ENCODE results near the gene ASTE1.

Gene ASTE1

DNA sequence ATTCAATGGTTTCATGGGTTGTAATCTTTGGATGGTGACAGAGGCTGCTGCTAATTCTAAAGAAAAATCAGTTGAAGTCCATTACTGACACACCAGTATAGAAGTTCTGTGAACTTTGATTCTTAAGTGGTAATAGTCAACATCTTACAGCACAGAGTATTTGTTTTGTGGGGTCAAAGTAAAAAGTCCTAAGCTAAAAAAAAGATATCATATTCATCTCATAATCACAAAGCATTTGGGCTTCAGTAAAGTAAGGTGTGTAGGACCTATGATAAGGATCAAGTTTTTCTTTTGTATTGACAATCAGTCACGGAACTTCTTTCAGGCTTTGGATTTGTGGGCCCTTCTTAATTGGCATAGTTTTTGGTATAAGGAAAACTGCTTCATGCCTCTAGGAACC, 1.1 kb downstream of the ASTE1 start:
- Histone ChIP-seq H2BK15ac (replicated peaks; ENCODE audit: low read depth) (no peak overlapping the region), H2BK120ac (ENCODE audit: low read depth, low read length) (no peak overlapping the region), H3K4me3 (ENCODE audit: low read length) (no peak overlapping the region), H3K4ac (ENCODE audit: low read depth, low read length) (no peak overlapping the region), H4K5ac (ENCODE audit: low read length) (no peak overlapping the region), H3K9ac (ENCODE audit: low read length) (no peak overlapping the region), H2BK5ac (ENCODE audit: low read length) (no peak overlapping the region), H4K8ac (ENCODE audit: low read depth, low read length) (no peak overlapping the region), H3K27ac (ENCODE audit: low read depth, low read length) (no peak overlapping the region), H3K79me2 (ENCODE audit: control insufficient read depth, insufficient read depth, low read length) (no peaks in the 10 kb centered on the region), H3K36me3 (ENCODE audit: control insufficient read depth, insufficient read depth, low read length) (no peaks in the 10 kb centered on the region), H3K4me2 (ENCODE audit: low read length) (no peak overlapping the region), H3K27me3 (ENCODE audit: insufficient read depth, low read length, poor library complexity) (no peaks in the 10 kb centered on the region), H2AK5ac (ENCODE audit: low read length) (no peak overlapping the region), H3K4me1 (ENCODE audit: control insufficient read depth, low read depth, low read length) (no peaks in the 10 kb centered on the region), H3K18ac (ENCODE audit: low read length) (no peak overlapping the region), H3K79me1 (ENCODE audit: low read length) (peaks cover 2% of the 10 kb centered on the region), H3K56ac (ENCODE audit: low read length) (no peak overlapping the region), H3K23ac (ENCODE audit: low read length) (no peak overlapping the region)
- WGBS (ENCODE audit: extremely low coverage, insufficient coverage, low lambda C conversion rate): no CpG with 5 or more reads among the region's 1 CpG
- DNase-seq: no peak

DNA sequence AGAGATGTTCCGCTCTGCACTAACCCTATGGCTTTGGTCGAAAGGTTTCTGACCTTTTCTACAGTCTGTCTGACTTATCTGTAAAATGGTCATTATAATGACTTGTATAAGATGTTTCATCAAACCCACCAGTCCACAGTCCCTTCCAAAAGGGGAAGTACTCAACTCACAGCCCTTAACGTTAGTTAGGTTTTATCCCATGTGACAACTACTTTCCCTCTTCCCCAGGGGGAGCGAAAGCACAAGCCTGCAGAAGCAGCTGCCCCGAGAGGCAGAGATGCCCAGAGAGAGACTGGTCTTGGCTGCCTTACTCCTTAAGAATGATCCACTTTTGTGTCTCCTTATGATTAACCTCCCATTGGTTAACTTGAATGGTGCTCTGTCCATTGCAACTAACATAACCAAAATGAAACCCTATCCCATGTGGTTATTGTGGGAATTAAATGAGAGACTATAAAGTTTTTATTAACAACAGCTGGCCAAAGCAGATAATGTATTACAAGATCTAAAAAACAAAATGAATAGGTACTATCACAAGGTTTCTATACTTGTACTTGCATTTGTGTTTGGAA, 6.4 kb downstream of the ASTE1 start:
- peaks cover 2% of the 10 kb centered on the region for H3K79me1 ChIP-seq (ENCODE audit: low read length)
- no peaks in the 10 kb centered on the region for H3K4me1 ChIP-seq (ENCODE audit: control insufficient read depth, low read depth, low read length)
- no peak overlapping the region for H4K5ac ChIP-seq (ENCODE audit: low read length)
- H3K56ac ChIP-seq (ENCODE audit: low read length): no peak overlapping the region
- no peak overlapping the region for H3K27ac ChIP-seq (ENCODE audit: low read depth, low read length)
- DNase-seq: peak; percentile 31
- H3K4ac ChIP-seq (ENCODE audit: low read depth, low read length): no peak overlapping the region
- WGBS (ENCODE audit: extremely low coverage, insufficient coverage, low lambda C conversion rate): no CpG with 5 or more reads among the region's 5 CpGs
- no peak overlapping the region for H2AK5ac ChIP-seq (ENCODE audit: low read length)
- H4K8ac ChIP-seq (ENCODE audit: low read depth, low read length): no peak overlapping the region
- no peaks in the 10 kb centered on the region for H3K79me2 ChIP-seq (ENCODE audit: control insufficient read depth, insufficient read depth, low read length)
- H3K23ac ChIP-seq (ENCODE audit: low read length): no peak overlapping the region
- peaks cover under 1% of the 10 kb centered on the region for H3K36me3 ChIP-seq (ENCODE audit: control insufficient read depth, insufficient read depth, low read length)
- no peak overlapping the region for H3K4me2 ChIP-seq (ENCODE audit: low read length)
- no peak overlapping the region for H2BK120ac ChIP-seq (ENCODE audit: low read depth, low read length)
- H3K9ac ChIP-seq (ENCODE audit: low read length): no peak overlapping the region
- H2BK5ac ChIP-seq (ENCODE audit: low read length): no peak overlapping the region
- H2BK15ac ChIP-seq (replicated peaks; ENCODE audit: low read depth): no peak overlapping the region
- H3K18ac ChIP-seq (ENCODE audit: low read length): no peak overlapping the region
- H3K27me3 ChIP-seq (ENCODE audit: insufficient read depth, low read length, poor library complexity): no peaks in the 10 kb centered on the region
- H3K4me3 ChIP-seq (ENCODE audit: low read length): no peak overlapping the region

DNA sequence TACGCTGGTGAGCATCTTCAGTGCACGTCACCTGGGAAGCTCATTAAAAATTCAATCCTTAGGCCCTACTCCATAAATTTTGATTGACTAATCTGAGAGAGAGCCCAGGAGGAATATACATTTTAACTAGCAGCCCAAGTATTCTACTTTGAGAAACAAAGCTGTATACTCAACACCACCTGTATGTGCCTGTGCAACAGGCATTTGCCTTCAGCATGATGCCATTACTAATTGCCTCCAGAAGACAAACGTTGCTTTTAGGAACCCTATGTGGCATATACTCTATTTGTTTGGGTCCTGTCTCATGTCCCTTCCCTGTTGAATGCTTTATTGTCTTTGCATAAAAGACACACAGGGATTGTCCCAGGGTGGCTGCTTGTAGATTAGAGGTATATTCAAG, 7.7 kb downstream of the ASTE1 start:
- Histone ChIP-seq H3K56ac (ENCODE audit: low read length) (no peak overlapping the region), H2BK120ac (ENCODE audit: low read depth, low read length) (no peak overlapping the region), H2AK5ac (ENCODE audit: low read length) (no peak overlapping the region), H3K23ac (ENCODE audit: low read length) (no peak overlapping the region), H3K4me1 (ENCODE audit: control insufficient read depth, low read depth, low read length) (no peaks in the 10 kb centered on the region), H3K79me1 (ENCODE audit: low read length) (peaks cover 2% of the 10 kb centered on the region), H4K5ac (ENCODE audit: low read length) (no peak overlapping the region), H3K4me2 (ENCODE audit: low read length) (no peak overlapping the region), H4K8ac (ENCODE audit: low read depth, low read length) (no peak overlapping the region), H3K27ac (ENCODE audit: low read depth, low read length) (no peak overlapping the region), H3K4me3 (ENCODE audit: low read length) (no peak overlapping the region), H3K18ac (ENCODE audit: low read length) (no peak overlapping the region), H3K36me3 (ENCODE audit: control insufficient read depth, insufficient read depth, low read length) (peaks cover 2% of the 10 kb centered on the region), H2BK5ac (ENCODE audit: low read length) (no peak overlapping the region), H3K27me3 (ENCODE audit: insufficient read depth, low read length, poor library complexity) (no peaks in the 10 kb centered on the region), H3K79me2 (ENCODE audit: control insufficient read depth, insufficient read depth, low read length) (no peaks in the 10 kb centered on the region), H3K4ac (ENCODE audit: low read depth, low read length) (no peak overlapping the region), H2BK15ac (replicated peaks; ENCODE audit: low read depth) (no peak overlapping the region), H3K9ac (ENCODE audit: low read length) (no peak overlapping the region)
- WGBS (ENCODE audit: extremely low coverage, insufficient coverage, low lambda C conversion rate): no CpG with 5 or more reads among the region's 3 CpGs
- no peak for DNase-seq

DNA sequence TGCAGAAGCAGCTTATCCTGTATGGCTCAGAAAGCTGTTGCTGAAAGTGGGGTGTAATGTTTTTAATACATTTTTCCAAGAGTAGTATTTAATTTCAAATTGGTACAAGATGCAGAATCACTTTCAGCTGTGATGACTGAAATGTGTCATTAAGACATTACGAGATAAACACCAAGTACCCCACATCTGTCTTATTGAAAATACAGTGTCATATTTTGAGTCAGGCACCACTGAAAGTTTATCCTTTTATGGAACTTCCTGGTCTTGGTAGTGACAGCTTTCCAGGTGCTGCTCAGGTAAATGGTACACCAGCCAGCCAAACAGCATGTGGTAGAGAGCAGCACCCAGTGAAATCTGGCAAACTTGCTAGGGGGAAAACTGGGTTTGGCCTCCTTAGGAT, 16.9 kb downstream of the ASTE1 start:
- H4K5ac ChIP-seq (ENCODE audit: low read length): no peak overlapping the region
- H3K4me3 ChIP-seq (ENCODE audit: low read length): no peak overlapping the region
- H3K36me3 ChIP-seq (ENCODE audit: control insufficient read depth, insufficient read depth, low read length): peaks cover 4% of the 10 kb centered on the region
- no peak overlapping the region for H3K4ac ChIP-seq (ENCODE audit: low read depth, low read length)
- H3K4me2 ChIP-seq (ENCODE audit: low read length): no peak overlapping the region
- no peak overlapping the region for H3K23ac ChIP-seq (ENCODE audit: low read length)
- H4K8ac ChIP-seq (ENCODE audit: low read depth, low read length): no peak overlapping the region
- DNase-seq: no peak
- no peak overlapping the region for H2BK5ac ChIP-seq (ENCODE audit: low read length)
- H3K79me1 ChIP-seq (ENCODE audit: low read length): no peaks in the 10 kb centered on the region
- H3K9ac ChIP-seq (ENCODE audit: low read length): no peak overlapping the region
- H3K56ac ChIP-seq (ENCODE audit: low read length): no peak overlapping the region
- no CpG with 5 or more reads among the region's 1 CpG for WGBS (ENCODE audit: extremely low coverage, insufficient coverage, low lambda C conversion rate)
- H3K18ac ChIP-seq (ENCODE audit: low read length): no peak overlapping the region
- no peak overlapping the region for H2AK5ac ChIP-seq (ENCODE audit: low read length)
- H3K27ac ChIP-seq (ENCODE audit: low read depth, low read length): no peak overlapping the region
- no peak overlapping the region for H2BK120ac ChIP-seq (ENCODE audit: low read depth, low read length)
- no peaks in the 10 kb centered on the region for H3K79me2 ChIP-seq (ENCODE audit: control insufficient read depth, insufficient read depth, low read length)
- no peaks in the 10 kb centered on the region for H3K4me1 ChIP-seq (ENCODE audit: control insufficient read depth, low read depth, low read length)
- no peak overlapping the region for H2BK15ac ChIP-seq (replicated peaks; ENCODE audit: low read depth)
- no peaks in the 10 kb centered on the region for H3K27me3 ChIP-seq (ENCODE audit: insufficient read depth, low read length, poor library complexity)

DNA sequence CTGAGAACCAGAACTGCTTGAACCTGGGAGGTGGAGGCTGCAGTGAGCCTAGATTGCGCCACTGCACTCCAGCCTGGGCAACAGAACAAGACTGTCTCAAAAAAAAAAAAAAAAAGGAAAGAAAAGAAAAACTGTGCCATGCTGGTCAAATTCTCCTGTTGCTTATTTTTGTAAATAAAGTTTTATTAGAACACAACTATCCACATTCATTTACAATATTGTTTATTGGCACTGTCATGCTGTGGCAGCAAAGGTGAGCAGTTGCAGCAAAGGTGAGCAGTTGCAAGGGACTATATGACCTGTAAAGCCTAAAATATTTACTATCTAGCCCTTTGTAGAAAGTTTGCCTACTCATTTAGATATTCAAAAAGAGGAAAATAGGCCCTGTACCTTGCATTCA, 18.3 kb downstream of the ASTE1 start:
- Histone ChIP-seq H3K23ac (ENCODE audit: low read length) (no peak overlapping the region), H3K4me3 (ENCODE audit: low read length) (no peak overlapping the region), H2BK15ac (replicated peaks; ENCODE audit: low read depth) (no peak overlapping the region), H3K4ac (ENCODE audit: low read depth, low read length) (no peak overlapping the region), H3K4me2 (ENCODE audit: low read length) (no peak overlapping the region), H2BK5ac (ENCODE audit: low read length) (no peak overlapping the region), H3K18ac (ENCODE audit: low read length) (no peak overlapping the region), H3K36me3 (ENCODE audit: control insufficient read depth, insufficient read depth, low read length) (peaks cover 3% of the 10 kb centered on the region), H3K9ac (ENCODE audit: low read length) (no peak overlapping the region), H4K8ac (ENCODE audit: low read depth, low read length) (no peak overlapping the region), H3K79me1 (ENCODE audit: low read length) (no peaks in the 10 kb centered on the region), H3K27me3 (ENCODE audit: insufficient read depth, low read length, poor library complexity) (no peaks in the 10 kb centered on the region), H3K4me1 (ENCODE audit: control insufficient read depth, low read depth, low read length) (no peaks in the 10 kb centered on the region), H4K5ac (ENCODE audit: low read length) (no peak overlapping the region), H3K79me2 (ENCODE audit: control insufficient read depth, insufficient read depth, low read length) (no peaks in the 10 kb centered on the region), H2BK120ac (ENCODE audit: low read depth, low read length) (no peak overlapping the region), H3K27ac (ENCODE audit: low read depth, low read length) (no peak overlapping the region), H2AK5ac (ENCODE audit: low read length) (no peak overlapping the region), H3K56ac (ENCODE audit: low read length) (no peak overlapping the region)
- no peak for DNase-seq
- WGBS (ENCODE audit: extremely low coverage, insufficient coverage, low lambda C conversion rate): no CpG with 5 or more reads among the region's 1 CpG

DNA sequence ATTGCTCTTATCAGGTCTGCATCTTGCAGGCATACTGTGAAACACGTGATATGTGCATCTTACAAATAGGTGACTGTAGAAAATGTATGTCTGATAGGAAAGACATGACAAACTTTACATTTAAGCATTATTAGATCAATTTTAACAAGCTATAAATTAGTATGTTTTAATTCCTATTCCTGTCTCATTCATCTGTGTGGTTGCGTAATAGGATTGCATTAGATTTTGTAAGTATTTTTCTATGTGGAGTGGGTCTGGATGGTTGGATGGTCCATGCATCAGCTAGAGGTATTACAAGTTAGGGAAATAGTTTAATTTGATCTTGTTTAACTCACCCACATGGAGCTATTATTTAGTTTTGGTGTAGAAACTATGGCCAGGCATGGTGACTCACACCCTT, 18.8 kb downstream of the ASTE1 start:
- Histone ChIP-seq H3K36me3 (ENCODE audit: control insufficient read depth, insufficient read depth, low read length) (peaks cover 3% of the 10 kb centered on the region), H4K8ac (ENCODE audit: low read depth, low read length) (no peak overlapping the region), H3K4me3 (ENCODE audit: low read length) (no peak overlapping the region), H2BK120ac (ENCODE audit: low read depth, low read length) (no peak overlapping the region), H2BK15ac (replicated peaks; ENCODE audit: low read depth) (no peak overlapping the region), H2AK5ac (ENCODE audit: low read length) (no peak overlapping the region), H4K5ac (ENCODE audit: low read length) (no peak overlapping the region), H3K79me2 (ENCODE audit: control insufficient read depth, insufficient read depth, low read length) (no peaks in the 10 kb centered on the region), H3K18ac (ENCODE audit: low read length) (no peak overlapping the region), H3K9ac (ENCODE audit: low read length) (no peak overlapping the region), H3K27ac (ENCODE audit: low read depth, low read length) (no peak overlapping the region), H3K23ac (ENCODE audit: low read length) (no peak overlapping the region), H3K56ac (ENCODE audit: low read length) (no peak overlapping the region), H3K4me1 (ENCODE audit: control insufficient read depth, low read depth, low read length) (no peaks in the 10 kb centered on the region), H3K4ac (ENCODE audit: low read depth, low read length) (no peak overlapping the region), H3K27me3 (ENCODE audit: insufficient read depth, low read length, poor library complexity) (no peaks in the 10 kb centered on the region), H3K79me1 (ENCODE audit: low read length) (no peaks in the 10 kb centered on the region), H2BK5ac (ENCODE audit: low read length) (no peak overlapping the region), H3K4me2 (ENCODE audit: low read length) (no peak overlapping the region)
- no CpG with 5 or more reads among the region's 2 CpGs for WGBS (ENCODE audit: extremely low coverage, insufficient coverage, low lambda C conversion rate)
- no peak for DNase-seq
